ENCODE data around the gene ARMC8. TPM values are rescaled to one million over a fixed set of nuclear protein-coding genes. Genes with fewer than 3 reads are reported as not detected.

ARMC8 gene
- total RNA-seq, 4 donors from 2014 or later, result 28.8 to 58.0 (median 36.6) TPM

DNA sequence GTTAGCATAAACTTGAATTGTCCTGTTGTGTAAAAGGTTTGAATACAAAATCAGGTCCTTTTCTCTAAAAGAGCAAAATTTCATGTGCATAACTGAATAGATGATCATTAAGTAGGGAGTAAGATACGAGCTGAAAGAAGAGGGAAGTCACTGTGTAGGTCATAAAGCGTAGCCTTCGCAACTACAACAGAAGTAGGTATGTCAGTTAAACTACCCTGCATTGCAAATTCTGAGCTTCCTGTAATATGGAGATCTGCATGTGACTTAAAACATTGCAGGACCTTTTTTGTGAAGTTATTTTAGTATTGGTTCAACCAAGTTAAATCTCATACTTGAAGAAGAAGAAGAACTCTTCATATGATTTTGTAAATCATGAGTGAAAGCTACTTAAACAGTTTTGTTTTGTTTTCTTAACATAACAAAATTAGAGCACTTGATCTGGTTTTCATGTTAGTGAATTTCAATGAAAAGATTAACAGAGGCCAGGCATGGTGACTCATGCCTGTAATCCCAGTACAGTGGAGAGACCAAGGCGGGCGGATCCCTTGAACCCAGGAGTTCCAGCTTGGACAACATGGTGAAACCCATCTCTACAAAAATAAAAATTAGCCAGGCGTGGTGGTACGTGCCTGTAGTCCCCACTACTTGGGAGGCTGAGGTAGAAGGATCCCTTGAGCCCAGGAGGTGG, 26.4 kb downstream of the ARMC8 start:
- TF ChIP-seq, protein P1, sequence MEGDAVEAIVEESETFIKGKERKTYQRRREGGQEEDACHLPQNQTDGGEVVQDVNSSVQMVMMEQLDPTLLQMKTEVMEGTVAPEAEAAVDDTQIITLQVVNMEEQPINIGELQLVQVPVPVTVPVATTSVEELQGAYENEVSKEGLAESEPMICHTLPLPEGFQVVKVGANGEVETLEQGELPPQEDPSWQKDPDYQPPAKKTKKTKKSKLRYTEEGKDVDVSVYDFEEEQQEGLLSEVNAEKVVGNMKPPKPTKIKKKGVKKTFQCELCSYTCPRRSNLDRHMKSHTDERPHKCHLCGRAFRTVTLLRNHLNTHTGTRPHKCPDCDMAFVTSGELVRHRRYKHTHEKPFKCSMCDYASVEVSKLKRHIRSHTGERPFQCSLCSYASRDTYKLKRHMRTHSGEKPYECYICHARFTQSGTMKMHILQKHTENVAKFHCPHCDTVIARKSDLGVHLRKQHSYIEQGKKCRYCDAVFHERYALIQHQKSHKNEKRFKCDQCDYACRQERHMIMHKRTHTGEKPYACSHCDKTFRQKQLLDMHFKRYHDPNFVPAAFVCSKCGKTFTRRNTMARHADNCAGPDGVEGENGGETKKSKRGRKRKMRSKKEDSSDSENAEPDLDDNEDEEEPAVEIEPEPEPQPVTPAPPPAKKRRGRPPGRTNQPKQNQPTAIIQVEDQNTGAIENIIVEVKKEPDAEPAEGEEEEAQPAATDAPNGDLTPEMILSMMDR (IDR thresholded peaks at IDR 0.05), result no peak
- no peak for TF ChIP-seq POLR2A (IDR thresholded peaks at IDR 0.05)
- no peak for DNase-seq (ENCODE audit: low spot score in 2 of 2)
- intact Hi-C loops (cut with DNase I; ENCODE audit: low total_unique reads), result no loop called here
- no peak overlapping the region for H3K4me3 ChIP-seq (ENCODE audit: low read depth, poor library complexity, severe bottlenecking)
- 95 to 98% methylated on average over 7 of the region's 7 CpGs for WGBS, 2 donors

DNA sequence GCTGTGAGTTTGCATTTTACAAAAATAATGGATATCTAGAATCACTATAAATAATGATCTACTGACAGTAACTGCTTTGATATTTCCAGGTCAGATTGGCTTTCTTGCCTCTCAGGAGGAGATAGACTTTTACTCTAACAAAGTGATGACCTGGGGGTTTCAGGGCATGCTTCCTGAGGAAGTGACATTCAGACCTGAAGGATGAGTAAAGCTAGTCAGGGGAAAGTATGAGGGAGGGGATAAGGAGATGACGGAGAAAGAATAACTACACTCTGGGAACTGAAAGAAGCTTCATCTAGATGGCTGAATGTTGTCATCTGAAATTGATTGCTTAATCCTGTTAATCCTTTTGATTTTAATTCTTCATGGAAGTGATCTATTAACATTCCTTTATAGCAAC, 32.2 kb downstream of the ARMC8 start:
- WGBS, 2 donors, result 77 to 83% methylated on average over 1 of the region's 1 CpG
- intact Hi-C loops (cut with DNase I; ENCODE audit: low total_unique reads), result no loop called here
- H3K4me3 ChIP-seq (ENCODE audit: low read depth, poor library complexity, severe bottlenecking), result no peak overlapping the region
- TF ChIP-seq, protein P1 (IDR thresholded peaks at IDR 0.05), result no peak
- TF ChIP-seq POLR2A (IDR thresholded peaks at IDR 0.05), result no peak
- no peak for DNase-seq (ENCODE audit: low spot score in 2 of 2)

DNA sequence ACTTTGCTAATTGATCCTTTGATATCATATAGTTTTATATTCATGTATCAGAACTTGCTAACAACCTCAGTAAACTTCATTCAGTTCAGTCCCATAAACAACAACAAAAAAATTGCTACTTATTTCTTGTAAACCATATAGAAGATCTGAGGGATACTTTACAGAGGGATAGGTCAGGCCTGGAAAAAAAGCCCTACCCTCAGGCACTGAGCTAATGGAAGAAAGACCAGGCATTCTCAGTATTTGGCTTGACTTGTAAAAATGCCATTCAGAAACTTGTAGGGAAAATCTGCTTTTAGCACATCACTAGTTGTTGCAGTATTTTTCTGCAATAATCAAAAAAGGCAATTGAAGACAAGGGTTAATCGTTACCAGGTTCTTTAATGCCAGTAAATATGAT, 33.1 kb downstream of the ARMC8 start:
- no peak for TF ChIP-seq POLR2A (IDR thresholded peaks at IDR 0.05)
- no peak overlapping the region for H3K4me3 ChIP-seq (ENCODE audit: low read depth, poor library complexity, severe bottlenecking)
- no peak for DNase-seq (ENCODE audit: low spot score in 2 of 2)
- 91 to 92% methylated on average over 1 of the region's 1 CpG for WGBS, 2 donors
- intact Hi-C loops (cut with DNase I; ENCODE audit: low total_unique reads), result no loop called here

DNA sequence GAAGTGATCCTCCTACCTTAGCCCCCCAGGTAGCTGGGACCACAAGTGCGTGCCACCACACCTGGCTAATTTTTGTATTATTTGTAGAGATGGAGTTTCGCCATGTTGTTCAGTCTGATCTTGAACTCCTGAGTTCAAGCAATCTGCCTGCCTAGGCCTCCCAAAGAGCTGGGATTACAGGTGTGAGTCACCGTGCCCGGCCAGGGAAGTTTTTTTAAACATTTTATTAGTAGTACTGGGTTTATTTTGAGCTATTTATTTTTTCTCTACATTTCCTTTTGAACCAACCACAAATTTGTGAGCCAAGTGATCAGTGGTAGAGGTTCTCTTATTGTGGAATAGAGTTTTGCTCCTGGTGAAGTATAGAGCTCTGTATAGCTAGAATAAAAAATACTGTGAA, 33.7 kb downstream of the ARMC8 start:
- intact Hi-C loops (cut with DNase I; ENCODE audit: low total_unique reads), result no loop called here
- no peak overlapping the region for H3K4me3 ChIP-seq (ENCODE audit: low read depth, poor library complexity, severe bottlenecking)
- TF ChIP-seq, protein P1 (IDR thresholded peaks at IDR 0.05), result no peak
- TF ChIP-seq POLR2A (IDR thresholded peaks at IDR 0.05), result no peak
- DNase-seq (ENCODE audit: low spot score in 2 of 2), result no peak
- WGBS, 2 donors, result 90 to 96% methylated on average over 4 of the region's 4 CpGs

DNA sequence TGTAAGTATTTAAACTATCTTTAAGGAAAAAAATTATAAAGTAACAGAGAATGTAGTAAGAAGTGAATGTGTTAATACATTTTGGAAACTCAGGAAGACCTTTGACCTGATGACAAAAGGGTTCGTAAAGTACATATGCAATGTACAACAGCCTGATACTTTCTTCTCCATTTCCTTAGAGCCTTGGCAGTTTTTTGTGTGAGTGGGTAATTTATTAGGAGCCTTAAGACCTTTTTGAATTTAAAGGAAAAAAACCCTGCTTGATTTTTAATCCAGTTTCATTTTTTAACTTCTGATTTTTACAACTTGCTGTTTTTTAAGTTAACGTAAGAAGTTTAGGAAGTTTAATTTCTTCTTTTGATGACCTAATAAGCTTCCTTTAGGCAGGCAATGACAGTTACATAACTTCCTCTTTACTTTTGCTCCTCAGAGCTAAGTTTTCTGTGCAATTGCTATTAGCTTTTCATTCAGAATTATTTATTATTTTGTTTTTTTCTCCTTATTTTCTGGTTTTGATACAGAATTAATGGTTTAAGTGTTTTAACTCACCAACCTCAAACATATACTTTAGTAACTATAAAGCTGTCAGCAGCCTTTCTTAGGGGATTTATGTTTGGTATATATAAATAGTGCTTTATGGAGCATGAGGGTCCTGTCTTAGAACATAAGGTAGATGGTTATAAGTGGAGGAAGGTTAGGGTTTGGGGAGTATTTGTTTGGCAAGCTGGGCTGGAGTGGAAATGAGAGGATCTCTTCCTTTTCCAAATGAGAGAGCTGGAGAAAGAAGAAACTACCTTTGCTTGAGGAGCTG, 35.2 kb downstream of the ARMC8 start:
- WGBS, 2 donors, result 70 to 74% methylated on average over 2 of the region's 2 CpGs
- intact Hi-C loops (cut with DNase I; ENCODE audit: low total_unique reads), result no loop called here
- no peak for DNase-seq (ENCODE audit: low spot score in 2 of 2)
- H3K4me3 ChIP-seq (ENCODE audit: low read depth, poor library complexity, severe bottlenecking), result no peak overlapping the region
- TF ChIP-seq, protein P1 (IDR thresholded peaks at IDR 0.05), result no peak
- no peak for TF ChIP-seq POLR2A (IDR thresholded peaks at IDR 0.05)

DNA sequence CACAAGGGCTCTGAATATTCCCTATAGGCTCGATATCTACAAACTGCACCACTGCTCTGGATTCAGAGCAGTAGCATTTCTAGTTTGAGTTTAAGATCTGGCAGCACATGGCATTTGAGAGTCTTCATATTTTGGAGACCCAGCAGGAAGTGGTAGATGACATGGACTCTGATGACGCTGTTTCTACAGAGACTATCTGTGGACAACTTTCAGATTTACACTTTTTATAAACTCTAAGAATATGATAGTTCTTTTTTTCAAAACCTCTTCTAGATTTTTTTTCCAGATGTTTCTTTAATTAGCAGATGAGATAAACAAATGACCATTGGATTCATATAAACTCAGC, 35.8 kb downstream of the ARMC8 start:
- no peak overlapping the region for H3K4me3 ChIP-seq (ENCODE audit: low read depth, poor library complexity, severe bottlenecking)
- DNase-seq (ENCODE audit: low spot score in 2 of 2), result no peak
- 82 to 92% methylated on average over 2 of the region's 2 CpGs for WGBS, 2 donors
- intact Hi-C loops (cut with DNase I; ENCODE audit: low total_unique reads), result no loop called here
- TF ChIP-seq, protein P1 (IDR thresholded peaks at IDR 0.05), result no peak
- no peak for TF ChIP-seq POLR2A (IDR thresholded peaks at IDR 0.05)

All from lower leg skin (tissue), 4 donors.